Measurements from ENCODE around the gene OSBPL6.

DNA sequence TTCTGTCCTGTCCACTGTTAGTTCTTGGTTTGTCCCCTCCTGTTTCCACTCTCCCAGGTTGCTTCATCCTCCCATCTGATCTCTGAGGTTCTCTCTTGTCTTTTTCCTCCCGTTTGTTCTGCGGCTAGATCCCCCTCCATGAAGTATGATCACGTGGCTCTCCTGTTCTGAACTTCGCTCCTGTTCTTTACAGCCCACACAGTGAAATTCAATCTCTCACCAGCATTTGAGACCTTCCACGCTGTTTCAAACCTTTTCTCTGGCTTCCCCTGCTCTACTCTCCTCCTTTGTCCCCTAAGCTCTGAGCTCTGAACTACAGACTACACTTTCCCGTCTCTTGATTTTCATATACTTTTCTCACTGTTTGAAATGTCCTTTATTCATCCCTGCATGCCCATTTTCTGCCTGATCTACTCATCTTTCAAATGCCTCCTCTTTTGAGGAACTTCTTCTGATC is 83.5 kb downstream of the OSBPL6 start:
- TF ChIP-seq ZZZ3 (IDR thresholded peaks at IDR 0.05; ENCODE audit: control insufficient read depth, insufficient read length, low read depth) (no peak), SREBF2 (IDR thresholded peaks at IDR 0.05; ENCODE audit: low read length) (no peak), SMC3 (IDR thresholded peaks at IDR 0.05; ENCODE audit: borderline replicate concordance, low read length) (no peak)
